Skin epidermis (tissue), 12 donors: ENCODE measurements around the gene NCAPG.
A peak's percentile ranks its signal among the peaks of the same experiment; 100 is the strongest.

Experiments used
- H3K27ac ChIP-seq, 21 experiments: fragments of 200-600 bp; sonication (generic) in 11 of 21; one replicate each; pipeline ENCODE4 v1.5.0; 2020; ENCODE audit warnings: mild to moderate bottlenecking in 3 of 21, inconsistent platforms in 2 of 21, moderate library complexity in 2 of 21
- H3K4me3 ChIP-seq, 7 experiments: fragments of 200-600 bp; sonication (generic) in 2 of 7; one replicate each; pipeline ENCODE4 v1.5.0; 2020; ENCODE audit warnings: inconsistent platforms in 2 of 7, mild to moderate bottlenecking in 2 of 7, moderate library complexity in 1 of 7

Gene NCAPG, protein sequence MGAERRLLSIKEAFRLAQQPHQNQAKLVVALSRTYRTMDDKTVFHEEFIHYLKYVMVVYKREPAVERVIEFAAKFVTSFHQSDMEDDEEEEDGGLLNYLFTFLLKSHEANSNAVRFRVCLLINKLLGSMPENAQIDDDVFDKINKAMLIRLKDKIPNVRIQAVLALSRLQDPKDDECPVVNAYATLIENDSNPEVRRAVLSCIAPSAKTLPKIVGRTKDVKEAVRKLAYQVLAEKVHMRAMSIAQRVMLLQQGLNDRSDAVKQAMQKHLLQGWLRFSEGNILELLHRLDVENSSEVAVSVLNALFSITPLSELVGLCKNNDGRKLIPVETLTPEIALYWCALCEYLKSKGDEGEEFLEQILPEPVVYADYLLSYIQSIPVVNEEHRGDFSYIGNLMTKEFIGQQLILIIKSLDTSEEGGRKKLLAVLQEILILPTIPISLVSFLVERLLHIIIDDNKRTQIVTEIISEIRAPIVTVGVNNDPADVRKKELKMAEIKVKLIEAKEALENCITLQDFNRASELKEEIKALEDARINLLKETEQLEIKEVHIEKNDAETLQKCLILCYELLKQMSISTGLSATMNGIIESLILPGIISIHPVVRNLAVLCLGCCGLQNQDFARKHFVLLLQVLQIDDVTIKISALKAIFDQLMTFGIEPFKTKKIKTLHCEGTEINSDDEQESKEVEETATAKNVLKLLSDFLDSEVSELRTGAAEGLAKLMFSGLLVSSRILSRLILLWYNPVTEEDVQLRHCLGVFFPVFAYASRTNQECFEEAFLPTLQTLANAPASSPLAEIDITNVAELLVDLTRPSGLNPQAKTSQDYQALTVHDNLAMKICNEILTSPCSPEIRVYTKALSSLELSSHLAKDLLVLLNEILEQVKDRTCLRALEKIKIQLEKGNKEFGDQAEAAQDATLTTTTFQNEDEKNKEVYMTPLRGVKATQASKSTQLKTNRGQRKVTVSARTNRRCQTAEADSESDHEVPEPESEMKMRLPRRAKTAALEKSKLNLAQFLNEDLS

DNA sequence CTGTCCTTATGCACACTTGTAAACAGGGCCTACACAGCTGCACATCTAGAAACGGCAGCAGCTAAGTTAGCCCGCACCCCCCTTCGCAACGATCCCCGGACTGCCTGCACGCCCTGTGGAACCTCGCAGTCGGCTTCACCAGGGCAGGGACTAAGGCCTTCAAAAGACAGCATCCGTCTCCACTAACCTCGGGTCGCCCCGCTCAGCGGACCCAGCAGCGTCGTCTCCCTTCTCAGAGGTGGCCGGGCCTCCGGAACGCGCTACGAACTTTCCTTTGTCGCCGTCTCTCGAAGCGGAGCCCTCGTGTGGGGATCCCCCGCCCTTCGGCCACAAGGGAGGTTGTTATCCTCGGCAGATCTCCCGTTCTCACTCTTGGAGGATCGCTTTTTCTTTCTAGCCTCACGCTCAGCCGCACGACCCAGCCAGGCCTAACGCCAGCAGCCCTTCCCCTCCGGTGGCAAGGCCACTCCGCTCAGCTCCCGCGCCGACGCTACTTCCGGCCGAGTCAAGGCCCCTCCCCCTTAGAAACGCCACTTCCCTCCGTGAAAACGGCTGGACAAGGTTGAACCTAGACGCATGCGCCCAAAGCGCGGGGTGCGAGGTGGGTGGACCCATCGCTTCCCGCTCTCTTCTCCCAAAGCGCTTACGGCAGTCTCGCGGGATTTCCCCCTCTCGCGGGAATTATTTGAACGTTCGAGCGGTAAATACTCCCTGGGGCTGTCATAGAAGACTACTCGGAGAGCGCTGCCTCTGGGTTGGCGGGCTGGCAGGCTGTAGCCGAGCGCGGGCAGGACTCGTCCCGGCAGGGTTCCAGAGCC, at the start of gene NCAPG, which contains the start of gene DCAF16:
TSS of gene NCAPG (plus strand) at position 720 of the 818 bp plus-strand sequence. CDS start 99 bp downstream, outside the sequence.
TSS of gene DCAF16 (minus strand) at position 498 of the 818 bp plus-strand sequence. CDS start 6,616 bp downstream, outside the sequence.
- Histone ChIP-seq H3K27ac (peak within 1 kb of the TSS; percentile 49 to 98 (median 95)), H3K4me3 (peak within 1 kb of the TSS; percentile 59 to 95 (median 66))

DNA sequence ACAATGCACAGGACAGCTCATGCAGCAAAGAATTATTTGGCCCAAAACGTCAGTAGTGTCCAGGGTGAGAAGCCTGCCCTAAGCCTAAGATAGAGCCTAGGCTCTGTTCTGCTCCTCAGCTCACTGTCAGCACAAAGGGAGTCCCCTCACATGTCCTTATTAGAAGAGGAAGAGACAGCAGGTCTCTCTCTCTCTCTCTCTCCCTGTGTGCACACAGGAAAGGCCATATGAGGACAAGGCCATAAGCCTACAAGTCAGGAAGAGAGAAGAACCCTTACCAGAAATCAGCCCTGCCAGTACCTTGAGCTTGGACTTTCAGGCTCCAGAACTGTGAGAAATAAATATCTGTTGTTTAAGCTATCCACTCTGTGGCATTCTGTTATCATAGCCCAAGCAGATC, 49.7 kb upstream of the NCAPG start:
- H3K4me3 ChIP-seq, result no peak overlapping the region
- no peak overlapping the region for H3K27ac ChIP-seq

DNA sequence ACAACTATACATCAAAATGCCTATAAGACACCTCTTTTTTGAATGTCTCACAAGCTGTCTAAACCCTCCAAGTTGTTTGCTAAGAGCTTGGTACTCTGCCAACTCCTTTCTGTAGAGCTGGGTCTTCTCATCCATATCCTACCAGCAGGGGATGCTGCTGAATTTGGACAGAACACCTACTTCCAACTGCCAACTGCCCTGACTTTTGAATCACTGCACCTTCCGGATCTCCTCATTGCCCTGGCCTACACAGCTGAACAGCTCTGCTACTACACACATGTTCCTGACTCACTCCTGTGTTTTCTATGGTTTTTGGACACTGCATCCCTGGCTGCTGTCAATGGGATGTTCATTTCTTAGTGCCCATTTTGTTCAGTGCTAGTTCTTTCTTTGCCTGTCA, 48.1 kb upstream of the NCAPG start:
- H3K4me3 ChIP-seq, result no peak overlapping the region

DNA sequence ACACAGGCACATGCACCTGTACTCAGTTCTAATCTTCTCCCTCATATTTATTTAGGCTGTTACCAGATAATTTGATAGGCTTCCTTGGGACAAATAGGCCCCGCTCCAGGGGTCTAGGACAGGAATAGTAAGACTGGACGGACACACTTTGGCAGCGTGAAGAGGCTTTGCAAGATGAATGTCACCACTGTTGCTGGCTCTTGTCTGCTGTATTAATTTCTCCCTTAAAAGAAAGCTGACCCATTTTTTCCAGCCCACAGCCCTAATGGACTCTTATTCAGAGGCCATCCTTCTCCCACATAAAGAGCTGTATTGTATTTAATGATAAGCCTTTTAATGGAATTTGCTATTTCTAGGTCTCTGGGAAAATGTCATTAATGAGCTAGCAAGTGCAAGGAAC, 47.4 kb upstream of the NCAPG start:
- Histone ChIP-seq H3K4me3 (no peak overlapping the region), H3K27ac (no peak overlapping the region)

More for the DNA sequence above, 48.1 kb upstream of the NCAPG start:
- no peak overlapping the region for H3K27ac ChIP-seq

DNA sequence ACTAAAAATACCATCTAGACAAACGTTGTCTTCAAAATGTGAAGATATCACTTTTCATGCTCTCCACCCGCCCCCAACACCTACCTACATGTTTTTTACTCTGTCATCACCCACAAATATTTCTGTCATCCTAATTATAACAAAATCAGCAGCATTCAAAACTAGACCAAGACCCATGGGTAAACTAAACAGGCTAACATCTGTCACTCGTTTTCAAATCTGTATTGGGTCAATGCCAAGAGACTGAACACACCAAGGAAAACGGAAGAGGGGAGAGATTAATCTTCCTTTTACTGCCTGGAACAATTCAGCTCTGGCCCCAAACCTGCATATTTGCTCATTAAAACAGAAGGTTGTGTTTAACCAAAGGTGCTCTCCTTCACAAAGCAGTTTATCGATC, 46.8 kb upstream of the NCAPG start:
- no peak overlapping the region for H3K27ac ChIP-seq
- H3K4me3 ChIP-seq, result no peak overlapping the region

DNA sequence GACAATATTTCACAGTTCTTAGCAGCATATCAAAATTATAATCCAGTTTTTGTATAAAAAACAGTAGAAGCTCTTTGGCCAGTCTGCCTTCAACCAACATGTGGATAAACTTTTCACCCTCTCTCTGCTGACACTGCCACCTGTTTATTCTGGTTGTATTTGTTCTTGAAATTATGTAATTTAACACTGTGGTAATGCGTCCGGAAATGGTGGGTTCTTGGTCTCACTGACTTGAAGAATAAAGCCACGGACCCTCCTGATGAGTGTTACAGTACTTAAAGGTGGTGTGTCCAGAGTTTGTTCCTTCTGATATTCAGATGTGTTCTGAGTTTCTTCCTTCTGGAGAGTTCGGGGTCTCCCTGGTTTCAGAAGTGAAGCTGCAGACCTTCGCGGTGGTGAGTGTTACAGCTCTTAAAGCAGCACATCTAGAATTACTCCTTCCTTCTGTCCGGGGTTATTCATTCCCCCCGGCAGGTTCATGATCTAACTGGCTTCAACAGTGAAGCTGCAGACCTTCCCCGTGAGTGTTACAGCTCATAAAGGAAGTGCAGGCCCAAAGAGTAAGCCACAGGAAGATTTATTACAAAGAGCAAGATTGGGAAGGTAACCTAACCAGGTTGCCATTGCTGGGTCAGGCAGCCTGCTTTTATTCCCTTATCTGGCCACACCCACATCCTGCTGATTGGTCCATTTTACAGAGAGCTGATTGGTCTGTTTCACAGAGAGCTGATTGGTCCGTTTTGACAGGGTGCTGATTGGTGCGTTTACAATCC, 45.1 kb upstream of the NCAPG start:
- no peak overlapping the region for H3K4me3 ChIP-seq

DNA sequence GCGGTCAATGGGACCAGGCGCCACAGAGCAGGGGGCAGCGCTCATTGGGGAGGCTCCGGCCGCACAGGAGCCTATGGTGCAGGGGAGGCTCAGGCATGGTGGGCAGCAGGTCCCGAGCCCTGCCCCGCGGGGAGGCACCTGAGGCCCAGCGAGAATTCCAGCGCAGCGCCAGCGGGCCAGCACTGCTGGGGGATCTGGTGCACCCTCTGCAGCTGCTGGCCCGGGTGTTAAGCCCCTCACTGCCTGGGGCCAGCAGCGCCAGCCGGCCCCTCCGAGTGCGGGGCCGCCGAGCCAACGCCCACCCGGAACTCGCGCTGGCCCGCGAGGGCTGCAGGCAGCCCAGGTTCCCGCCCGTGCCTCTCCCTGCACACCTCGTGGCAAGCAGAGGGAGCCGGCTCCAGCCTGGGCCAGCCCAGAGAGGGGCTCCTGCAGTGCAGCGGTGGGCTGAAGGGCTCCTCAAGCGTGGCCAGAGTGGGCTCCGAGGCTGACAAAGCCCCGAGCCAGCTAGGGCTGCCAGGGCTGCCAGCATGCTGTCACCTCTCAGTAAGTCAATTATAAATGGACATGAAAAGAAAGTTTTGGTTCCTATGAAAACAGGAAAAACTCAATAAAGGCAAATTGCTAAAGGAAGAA, 43.8 kb upstream of the NCAPG start:
- H3K4me3 ChIP-seq, result no peak overlapping the region
- no peak overlapping the region for H3K27ac ChIP-seq

More for the DNA sequence above, 45.1 kb upstream of the NCAPG start:
- H3K27ac ChIP-seq, result no peak overlapping the region

DNA sequence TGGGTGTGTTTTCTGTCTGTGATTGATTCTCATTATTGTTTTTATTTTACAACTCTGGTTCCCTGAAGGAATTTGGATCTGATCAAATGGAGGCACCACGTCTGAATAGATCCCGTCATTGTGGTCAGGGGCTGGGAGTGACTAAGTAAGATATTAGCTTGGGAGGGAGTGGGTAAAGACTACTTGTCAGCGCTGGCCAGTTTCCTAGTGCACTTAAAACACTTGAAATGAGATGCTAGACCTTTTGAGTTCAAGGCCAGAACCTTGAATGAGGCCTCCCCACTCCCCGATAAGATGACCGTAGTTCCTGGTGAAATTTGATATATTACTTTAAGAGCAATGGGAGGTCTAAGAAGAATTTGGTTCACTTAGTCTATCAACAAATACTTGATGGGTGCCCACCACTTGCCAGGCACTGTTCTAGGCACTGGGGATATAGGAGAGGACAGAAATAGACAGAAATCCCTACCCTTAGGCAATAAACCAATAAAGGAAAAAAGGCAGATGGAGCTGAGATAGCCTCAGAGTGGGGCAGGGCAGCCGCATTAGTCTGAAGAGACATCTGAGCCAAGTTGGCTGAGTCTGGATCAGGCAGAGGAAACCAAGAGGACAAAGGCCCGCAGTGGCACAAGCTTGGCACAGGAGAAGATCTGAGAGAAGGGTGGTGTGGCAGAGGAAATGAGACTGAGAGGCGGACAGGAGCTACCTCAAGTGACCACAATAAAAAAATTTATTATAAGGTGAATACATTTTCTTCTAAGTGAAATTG, 41.2 kb upstream of the NCAPG start:
- H3K4me3 ChIP-seq, result no peak overlapping the region
- H3K27ac ChIP-seq, result no peak overlapping the region

DNA sequence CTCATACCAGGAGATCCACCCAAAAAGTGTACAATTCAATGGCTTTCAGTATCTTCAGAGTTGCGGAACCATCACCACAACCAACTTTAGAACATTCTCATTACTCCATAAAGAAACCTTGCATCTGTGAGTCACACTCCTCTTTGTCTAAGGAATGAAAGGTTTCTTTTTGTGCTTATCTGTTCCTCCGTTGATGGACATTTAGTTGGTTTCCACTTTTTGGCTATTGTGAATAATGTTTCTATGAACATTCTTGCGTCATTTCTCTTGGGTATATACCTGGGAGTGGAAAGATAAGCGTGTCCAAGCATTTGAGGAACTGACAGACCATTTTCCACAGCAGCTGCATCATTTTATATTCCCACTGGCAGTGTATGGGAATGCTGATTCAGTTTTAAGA, 39.9 kb upstream of the NCAPG start:
- no peak overlapping the region for H3K4me3 ChIP-seq
- peak overlapping the region in 1 of 21 experiments; percentile 37 for H3K27ac ChIP-seq

DNA sequence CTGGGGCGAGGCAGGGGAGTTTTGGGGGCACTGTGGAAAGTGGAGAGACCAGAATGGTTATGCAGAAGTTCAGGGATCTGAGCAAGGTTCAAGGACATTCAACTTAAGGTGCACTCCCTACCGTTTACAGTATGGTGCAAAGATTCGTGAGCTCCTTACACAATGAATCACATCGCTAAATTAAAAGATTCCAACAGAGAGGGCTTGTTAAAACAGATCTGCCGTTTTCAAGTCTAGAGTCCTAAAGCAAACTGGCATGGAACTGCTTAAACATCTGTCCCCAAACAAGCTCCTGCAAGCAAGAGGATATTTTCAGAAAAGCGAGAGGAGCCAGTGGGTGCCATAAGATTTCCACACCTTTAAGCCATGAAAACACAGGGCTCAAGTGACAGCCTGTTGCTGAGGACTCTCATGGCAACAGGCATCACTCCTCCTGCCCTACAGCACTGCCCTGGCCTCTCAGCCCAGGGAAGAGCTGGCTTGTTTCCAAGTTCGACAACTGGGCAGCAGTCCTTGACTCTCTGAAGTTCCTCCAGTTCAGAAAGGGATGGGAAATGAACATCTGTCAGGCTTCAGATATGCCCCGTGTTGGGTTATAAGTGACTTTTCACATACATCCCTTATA, 39.4 kb upstream of the NCAPG start:
- Histone ChIP-seq H3K4me3 (no peak overlapping the region), H3K27ac (peak overlapping the region in 1 of 21 experiments; percentile 37)

DNA sequence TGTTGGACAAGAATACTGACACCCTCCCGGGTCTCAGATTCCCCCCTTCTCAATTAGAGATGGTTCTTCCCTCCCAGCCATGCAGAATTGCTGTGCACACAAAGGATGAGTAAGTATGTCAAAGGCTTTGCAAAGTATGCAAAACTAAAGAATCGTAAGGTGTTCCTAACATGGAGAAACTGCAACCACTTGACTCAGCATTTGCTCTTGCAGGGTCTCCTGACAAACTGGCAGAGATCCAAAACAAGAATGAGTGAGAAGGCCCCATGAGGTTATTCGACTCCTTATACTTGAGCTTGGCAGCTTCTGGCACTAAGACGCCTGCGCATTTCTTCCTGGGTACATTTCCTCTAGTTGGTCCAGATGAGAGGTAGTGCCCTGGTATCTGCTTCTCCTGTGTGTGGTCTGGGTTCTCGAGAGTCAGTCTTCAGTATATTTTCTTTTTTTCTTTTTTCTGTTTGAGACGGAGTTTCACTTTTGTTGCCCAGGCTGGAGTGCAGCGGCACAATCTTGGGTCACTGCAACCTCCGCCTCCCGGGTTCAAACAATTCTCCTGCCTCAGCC, 37.6 kb upstream of the NCAPG start:
- Histone ChIP-seq H3K27ac (no peak overlapping the region), H3K4me3 (no peak overlapping the region)

DNA sequence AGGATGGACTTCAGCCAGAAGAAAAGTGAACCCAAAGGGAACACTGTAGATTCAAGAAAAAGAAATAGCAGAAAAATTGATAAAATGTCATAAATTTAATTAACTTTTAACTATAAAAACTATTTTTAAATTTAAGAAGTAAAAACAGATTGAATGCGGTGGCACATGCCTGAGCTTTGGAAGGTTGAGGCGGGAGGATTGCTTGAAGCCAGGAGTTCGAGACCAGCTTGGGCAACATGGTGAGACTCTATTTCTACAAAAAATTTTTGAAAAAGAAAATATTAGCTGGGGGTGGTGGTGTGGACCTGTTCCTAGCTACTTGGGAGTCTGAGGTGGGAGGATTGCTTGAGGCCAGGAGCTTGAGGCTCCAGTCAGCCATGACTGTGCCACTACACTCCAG, 32.3 kb upstream of the NCAPG start:
- Histone ChIP-seq H3K4me3 (no peak overlapping the region), H3K27ac (no peak overlapping the region)

DNA sequence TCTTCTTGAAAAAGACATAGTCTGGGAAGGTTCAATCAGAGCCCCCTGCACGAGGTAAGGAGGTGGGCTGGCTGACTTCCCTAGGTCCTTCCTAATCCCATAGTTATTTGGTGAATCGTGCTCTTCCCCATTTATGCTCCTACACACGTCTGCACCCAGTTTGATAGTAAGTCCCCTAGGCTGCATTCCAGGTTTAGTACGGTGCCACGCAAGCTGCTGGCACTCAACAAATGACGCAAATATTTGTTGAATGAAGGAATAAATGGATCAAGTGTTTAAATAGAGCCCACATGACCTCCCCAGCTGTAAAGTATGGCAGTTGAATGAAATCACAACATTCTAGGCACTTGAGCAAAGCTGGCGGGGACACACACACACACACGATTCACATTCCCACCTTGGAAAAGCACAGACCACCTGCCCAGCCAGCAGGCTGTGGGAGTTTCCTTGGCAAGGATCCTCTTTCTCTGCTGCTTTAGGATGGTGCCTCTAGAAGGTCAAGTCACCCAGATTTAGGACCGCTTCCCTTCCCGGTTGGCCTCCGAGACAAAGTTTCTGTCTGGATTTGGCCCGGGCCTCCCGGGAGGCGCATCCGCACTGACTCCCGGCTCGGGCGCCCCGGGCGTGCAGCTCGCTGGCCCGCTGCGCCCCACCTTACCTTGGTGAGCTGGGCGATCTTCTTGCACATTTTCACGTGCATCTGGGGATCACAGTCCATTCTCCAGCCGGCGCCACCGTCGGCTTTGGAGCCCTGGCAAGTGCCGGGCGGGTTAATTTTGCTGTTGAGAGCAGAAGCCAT, 30.1 kb upstream of the NCAPG start:
- H3K27ac ChIP-seq, result no peak overlapping the region
- H3K4me3 ChIP-seq, result peak overlapping the region; percentile 17 to 42 (median 33)

DNA sequence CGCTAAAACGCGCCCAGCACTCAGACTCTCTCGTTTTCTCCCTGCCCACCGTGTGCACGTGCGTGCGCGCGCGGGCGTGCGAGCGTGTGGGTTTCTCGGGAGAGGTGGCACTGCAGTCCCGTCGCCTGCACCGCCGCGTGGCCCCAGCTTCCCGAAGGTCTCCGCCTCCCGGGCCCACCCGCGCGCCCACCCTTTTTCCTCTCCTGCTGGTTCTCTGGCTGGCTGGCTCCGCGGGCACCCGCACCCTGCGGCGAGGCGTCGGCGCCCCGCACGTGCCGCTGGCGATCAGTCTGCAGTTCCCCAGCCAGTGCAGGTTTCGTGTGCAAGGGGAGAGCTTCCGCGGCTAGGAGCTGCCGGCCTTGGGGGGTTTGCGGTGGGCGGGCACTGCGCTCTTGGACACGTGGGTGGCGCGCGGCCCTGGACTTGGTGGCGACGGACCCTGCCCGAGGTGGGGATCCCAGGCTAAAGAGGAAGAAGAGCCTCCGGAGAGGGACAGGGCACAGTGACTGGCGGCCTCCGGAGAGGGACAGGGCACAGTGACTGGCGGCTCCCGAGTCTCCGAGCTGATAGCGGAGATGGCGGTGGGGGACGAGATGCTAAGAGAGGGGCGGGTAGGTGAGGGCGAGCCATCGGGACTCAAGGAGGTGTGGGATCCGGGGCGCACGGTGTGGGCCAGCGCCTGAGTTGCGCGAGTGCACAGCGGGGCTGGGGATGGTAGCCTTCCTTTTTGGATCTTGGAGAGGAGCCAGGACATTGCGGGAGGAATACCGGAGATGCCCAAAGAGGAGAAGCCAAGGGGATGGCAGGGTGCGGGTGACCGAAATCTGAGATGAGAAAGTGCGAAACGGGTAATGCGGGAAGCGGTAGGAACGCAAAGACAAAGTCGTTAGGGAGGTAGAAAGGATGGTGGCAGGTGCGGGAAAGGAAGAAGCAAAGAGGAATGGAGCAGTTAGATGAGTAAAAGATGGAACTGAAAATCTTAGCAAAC, 29.2 kb upstream of the NCAPG start, which contains the start of gene FAM184B:
TSS of gene FAM184B (minus strand) at position 322 of the 988 bp plus-strand sequence. CDS start 322 bp downstream, outside the sequence.
- Histone ChIP-seq H3K27ac (no peak within 1 kb of the TSS), H3K4me3 (peak within 1 kb of the TSS; percentile 17 to 42 (median 33))

DNA sequence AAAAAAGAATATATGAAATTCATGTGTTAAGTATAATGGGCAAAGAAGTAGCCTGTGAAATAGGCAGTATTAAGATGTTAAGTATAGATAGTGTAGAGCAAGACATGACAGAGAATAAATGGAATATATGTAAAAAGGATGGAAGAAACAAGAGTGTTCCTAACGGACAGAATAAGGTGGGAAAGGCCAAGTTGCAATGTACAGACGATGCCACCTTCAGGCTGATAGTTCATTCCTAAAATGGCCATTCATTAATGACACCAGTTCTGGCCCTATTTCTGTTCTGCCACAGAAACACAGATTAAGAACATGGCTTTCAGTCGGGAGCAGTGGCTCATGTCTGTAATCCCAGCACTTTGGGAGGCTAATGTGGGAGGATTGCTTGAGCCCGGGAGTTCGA, 24.9 kb upstream of the NCAPG start:
- Histone ChIP-seq H3K4me3 (no peak overlapping the region), H3K27ac (no peak overlapping the region)
